K562 (cell line): ENCODE results near the gene GRB10.

Experiments
- ZNF347 ChIP-seq: fragments of 450-650 bp; formaldehyde crosslinking; IDR thresholded peaks from 2 replicates; pipeline ENCODE4 v1.4.0; 2020; ENCODE audit warnings: low read depth, mild to moderate bottlenecking, moderate library complexity
- ZNF780A ChIP-seq: fragments of 250-450 bp; sonication (Bioruptor Pico); IDR thresholded peaks from 2 replicates; pipeline ENCODE4 v1.5.0; 2021; ENCODE audit warnings: mild to moderate bottlenecking

DNA sequence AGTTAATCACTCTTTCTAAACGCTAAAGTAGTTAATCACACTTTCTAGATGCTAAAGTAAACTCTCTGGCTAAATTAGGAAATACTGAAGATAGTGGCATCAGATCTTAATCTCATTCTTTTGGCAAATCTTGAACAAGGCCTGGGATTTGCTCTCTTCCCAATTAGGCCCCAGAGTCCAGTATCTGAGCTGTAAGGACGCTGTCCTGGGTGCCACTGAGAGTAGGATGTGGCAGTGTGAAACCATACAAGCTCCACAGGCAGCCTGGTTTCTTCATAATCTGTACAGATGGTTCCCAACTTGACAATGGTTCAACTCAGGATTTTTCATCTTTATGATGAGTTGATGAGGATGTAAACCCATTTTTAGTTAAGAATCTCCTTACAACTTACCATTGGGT is 36.9 kb downstream of the GRB10 start:
- TF ChIP-seq ZNF780A (CRISPR knock-in tag) (no peak), ZNF347 (no peak)
